ENCODE data around the gene ADH5. TPM values are rescaled to one million over a fixed set of nuclear protein-coding genes. Genes with fewer than 3 reads are reported as not detected.
A peak's percentile ranks its signal among the peaks of the same experiment; 100 is the strongest.

The ADH5 gene
- total and polyA plus RNA-seq, 10 of the 15 experiments (the other 5 are each of a cell fraction or from before 2014, with no cell fraction given), result 48.5 to 159 (median 95.3) TPM

- TF ChIP-seq PKNOX1 (IDR thresholded peaks at IDR 0.05) (no peak), NRF1 (conservative IDR thresholded peaks at IDR 0.05; ENCODE audit: low read depth, low read length) (peak; percentile 27; the same call in 1 of the 2 replicates), YBX1 (IDR thresholded peaks at IDR 0.05) (no peak), ZBTB4 (CRISPR knock-in tag; IDR thresholded peaks at IDR 0.05) (no peak), MEF2B (IDR thresholded peaks at IDR 0.05; ENCODE audit: partially characterized antibody, poor library complexity, severe bottlenecking) (no peak), HCFC1 (IDR thresholded peaks at IDR 0.05; ENCODE audit: low read length) (no peak), CREB1 (IDR thresholded peaks at IDR 0.05; ENCODE audit: low read depth) (peak; percentile 72), PRDM15 (CRISPR knock-in tag; IDR thresholded peaks at IDR 0.05) (no peak), BCL11A (IDR thresholded peaks at IDR 0.05; ENCODE audit: low read depth, low read length) (no peak), SMAD1 (IDR thresholded peaks at IDR 0.05; ENCODE audit: low read depth, partially characterized antibody) (no peak), WRNIP1 (IDR thresholded peaks at IDR 0.05; ENCODE audit: borderline replicate concordance, low read depth, low read length) (no peak), SP1 (IDR thresholded peaks at IDR 0.05; ENCODE audit: low read depth, low read length) (peak; percentile 26), SUPT20H (IDR thresholded peaks at IDR 0.05; ENCODE audit: borderline replicate concordance, control insufficient read depth, low read depth, low read length) (no peak), FOXK2 (IDR thresholded peaks at IDR 0.05) (no peak), BCLAF1 (IDR thresholded peaks at IDR 0.05) (no peak), KDM1A (IDR thresholded peaks at IDR 0.05; ENCODE audit: borderline replicate concordance) (no peak), RCOR1 (conservative IDR thresholded peaks at IDR 0.05; ENCODE audit: low read depth, low read length) (no peak), ZZZ3 (IDR thresholded peaks at IDR 0.05; ENCODE audit: control insufficient read depth, insufficient read length, low read depth) (no peak), KAT2A (conservative IDR thresholded peaks at IDR 0.05; ENCODE audit: control insufficient read depth, low read depth, low read length) (no peak)
These were observed at the start of gene ADH5 (continued) for GRCh38 chr4:99088481-99089365.

All from GM12878 (cell line).